NCI-H1048 (cell line): ENCODE data around the gene TMCC1.
A peak's percentile ranks its signal among the peaks of the same experiment; 100 is the strongest.
"Not testable (repeated sequence)": the region's sequence is repeated elsewhere in the genome, so short reads cannot be mapped to it uniquely, and the experiment has no call there.

Experiments
- DNase-seq: peaks from one replicate; lab custom pipeline; 2025; lab: John Stamatoyannopoulos, UW

TMCC1 gene

DNA sequence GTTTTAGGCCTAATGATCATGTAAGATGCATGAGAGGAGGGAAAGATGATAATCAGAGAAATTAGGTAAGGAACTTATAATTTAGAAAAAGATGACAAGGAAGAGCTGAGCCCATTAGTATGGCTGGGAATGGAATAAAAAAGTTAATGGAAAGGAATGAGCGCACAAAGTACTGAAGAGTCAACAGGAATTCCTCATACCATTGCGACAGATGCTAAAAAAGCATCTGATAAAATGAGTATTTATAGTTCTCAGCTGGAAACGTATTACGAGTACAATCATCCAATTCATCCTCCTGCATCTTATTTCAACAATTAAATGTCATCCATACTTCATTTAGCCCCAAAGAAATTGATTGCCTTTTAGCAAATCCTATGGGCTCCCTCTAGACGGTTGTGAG, 58.9 kb downstream of the TMCC1 start:
- DNase-seq: no peak

DNA sequence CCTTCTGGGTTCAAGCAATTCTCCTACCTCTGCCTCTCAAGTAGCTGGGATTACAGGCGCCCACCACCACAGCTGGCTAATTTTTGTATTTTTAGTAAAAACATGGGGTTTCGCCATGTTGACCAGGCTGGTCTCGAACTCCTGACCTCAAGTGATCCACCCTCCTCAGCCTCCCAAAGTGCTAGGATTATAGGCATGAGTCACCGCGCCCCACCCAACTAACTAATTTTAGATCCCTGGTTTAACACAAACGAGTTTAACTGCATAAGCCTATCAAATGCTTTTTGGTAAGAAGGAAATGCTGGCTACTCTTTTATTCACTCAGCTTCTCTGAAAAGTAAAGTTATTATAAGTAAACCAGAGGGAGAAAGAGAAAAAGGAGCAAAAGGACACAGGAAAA, 61.6 kb downstream of the TMCC1 start:
- not testable (repeated sequence) for DNase-seq

DNA sequence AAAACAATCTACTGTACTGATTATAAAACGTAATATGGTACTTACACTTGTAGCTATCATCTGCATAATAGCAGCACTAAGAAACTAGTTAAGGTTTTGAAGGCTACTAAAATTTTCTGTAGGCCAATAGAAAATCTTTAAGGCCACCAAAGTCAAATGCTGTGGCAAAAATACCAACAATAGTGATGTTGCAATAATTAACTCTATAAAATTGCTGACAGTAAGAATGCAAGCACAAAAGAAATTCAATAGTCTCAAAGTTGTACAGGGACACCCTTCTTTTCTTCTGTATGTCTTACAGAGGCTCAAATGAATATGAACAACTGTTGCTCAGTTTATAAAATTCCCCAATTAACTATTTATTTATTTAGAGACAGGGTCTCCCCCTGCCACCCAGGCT, 62.0 kb downstream of the TMCC1 start:
- no peak for DNase-seq

DNA sequence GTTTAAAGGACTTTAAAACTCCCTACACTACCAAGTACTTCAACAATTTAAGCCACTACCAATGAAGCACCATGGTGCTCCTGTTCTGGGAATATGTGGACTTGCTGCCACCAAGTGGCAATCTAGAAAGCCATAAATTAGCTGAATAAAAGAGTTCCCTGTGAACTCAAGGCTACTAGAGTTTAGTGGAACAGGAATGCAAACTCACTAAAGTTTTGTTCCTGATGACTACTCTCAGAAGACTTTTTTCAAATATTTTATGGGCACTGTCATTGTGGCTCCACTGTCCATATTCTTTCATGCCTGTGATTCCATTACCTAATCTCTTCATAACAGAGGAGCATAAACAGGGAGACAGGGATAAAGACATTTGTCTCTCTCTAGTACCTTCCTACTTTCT, 63.9 kb downstream of the TMCC1 start:
- DNase-seq: no peak

DNA sequence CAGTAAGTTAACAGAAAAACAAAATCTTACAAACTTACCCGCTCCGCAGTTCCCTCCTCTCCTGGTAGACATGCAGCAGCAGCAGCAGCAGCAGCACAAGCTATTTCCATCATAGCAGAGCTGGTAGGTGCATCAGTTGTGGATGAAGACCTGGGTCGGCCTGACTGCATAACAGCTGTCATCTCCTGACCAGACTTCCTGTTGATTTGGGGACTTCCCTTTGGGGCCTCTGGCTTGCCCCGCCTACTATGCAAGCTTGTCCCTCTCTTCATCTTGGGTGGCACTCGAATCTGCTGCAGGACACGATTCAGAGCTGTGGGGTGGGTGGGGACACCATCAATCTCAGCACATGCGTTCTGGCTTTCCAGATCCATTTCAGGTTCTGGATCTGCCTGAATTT, 65.7 kb downstream of the TMCC1 start:
- no peak for DNase-seq

DNA sequence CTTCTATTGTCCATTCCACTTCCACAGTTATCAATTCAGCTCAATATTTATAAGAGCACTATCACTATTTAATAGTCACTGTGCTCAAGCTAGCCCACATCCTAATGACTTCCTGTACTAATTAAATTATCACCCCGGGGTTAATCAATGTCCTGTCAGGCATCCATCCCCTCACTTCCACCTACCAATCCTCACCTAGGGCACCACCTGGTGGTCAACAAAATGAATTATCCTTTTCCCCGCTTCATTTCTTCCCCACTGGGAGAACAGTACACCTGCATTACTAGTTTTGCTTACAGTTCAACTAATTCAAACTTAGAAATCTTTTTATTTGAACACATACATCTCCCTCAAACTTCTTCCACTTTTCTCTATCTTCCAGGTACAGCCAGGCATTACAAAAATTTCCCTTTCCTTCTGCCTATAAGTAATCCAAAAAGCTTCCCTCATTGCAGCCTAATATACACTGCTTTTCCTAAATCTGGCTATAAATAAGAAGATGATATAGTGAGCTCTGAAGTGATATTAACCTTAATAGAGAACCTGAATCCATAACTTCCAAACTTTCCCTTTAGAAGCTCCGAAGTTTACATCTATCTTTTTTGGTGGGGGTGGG, 68.5 kb downstream of the TMCC1 start:
- no peak for DNase-seq

DNA sequence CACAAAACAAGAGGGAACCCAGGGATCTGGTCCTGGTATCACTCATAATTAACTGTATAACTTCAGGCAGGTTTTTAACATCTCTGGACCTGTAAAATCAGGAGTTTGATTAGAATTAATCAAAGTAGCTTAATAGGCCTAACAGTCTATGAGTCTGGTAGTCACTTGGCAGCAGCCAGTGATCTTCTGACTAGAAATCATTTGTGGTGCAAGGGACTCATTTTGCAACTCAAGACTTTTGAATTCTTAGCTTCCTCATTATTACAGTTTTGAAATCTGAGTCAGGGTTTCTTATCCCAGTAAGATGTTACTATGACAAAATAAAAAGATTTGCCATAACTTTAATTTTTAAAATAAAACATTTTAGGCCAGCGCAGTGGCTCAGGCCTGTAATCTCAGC, 70.8 kb downstream of the TMCC1 start:
- DNase-seq: no peak

DNA sequence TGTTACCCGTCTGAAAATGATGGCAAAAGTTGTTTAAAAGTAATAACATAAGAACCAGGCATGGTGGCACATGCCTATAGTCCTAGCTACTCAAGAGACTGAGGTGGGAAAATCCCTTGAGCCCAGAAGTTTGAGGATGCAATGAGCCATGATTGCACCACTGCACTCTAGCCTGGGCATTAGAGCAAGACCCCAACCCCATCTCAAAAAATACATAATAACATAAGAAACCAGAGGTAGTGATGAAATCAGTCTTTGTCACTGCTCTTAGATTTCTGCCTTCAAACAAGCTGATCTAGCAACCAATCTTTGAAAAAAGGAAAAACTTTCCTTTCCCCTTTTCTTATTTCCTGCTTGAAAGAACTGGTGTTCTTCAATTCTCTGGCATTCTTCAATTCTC, 71.3 kb downstream of the TMCC1 start:
- no peak for DNase-seq

DNA sequence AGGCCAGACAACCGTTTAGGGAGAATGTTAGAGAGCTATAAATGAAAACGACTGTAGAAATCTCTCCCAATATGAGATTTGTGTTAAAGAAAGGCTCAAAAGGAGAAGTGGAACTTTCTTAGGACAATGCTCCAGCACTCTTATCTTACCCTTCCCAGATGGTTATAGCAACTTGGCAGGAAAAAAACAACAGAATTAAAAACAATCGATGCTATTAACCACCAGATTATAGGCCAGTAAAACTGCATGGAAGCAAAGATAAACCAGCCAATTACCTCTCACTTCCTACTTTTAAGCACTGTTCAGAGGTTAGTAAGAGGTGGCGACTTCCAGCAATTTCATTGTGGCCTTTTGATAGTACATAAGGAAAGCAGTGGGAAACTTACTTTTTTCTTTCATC, 72.9 kb downstream of the TMCC1 start:
- no peak for DNase-seq

DNA sequence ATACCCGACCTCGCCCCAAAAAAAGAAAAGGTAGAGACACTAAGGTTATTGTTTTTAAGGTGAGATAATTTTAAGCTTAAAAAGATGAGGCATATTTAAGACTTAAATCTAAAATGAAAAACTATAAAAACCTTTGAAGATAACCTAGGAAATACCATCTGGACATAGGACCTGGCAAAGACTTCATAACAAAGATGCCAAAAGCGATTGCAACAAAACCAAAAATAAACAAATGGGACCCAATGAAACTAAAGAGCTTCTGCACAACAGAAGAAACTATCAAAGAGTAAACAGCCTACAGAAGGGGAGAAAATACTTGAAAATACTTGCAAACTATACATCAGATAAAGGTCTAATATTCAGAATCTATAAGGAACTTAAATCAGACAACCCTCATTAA, 80.9 kb downstream of the TMCC1 start:
- DNase-seq: no peak

DNA sequence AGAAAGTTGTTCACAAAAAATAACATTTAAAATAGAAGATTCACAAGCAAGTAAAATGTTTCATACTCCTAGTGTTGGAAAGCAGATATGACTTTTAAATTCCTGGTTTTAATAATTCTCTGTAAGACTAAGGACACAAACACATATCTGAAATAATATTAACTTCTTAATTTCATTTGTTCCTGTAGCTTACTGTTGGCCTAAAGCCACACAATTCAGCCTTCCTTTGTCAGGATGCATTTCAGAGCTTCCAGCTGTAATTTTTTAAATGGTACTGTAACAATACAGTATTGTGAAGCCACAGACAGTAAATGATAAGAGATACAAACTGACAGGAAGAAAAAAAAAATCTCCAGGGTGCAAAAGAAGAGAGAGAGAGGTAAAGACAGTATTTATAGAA, 84.2 kb downstream of the TMCC1 start:
- no peak for DNase-seq

DNA sequence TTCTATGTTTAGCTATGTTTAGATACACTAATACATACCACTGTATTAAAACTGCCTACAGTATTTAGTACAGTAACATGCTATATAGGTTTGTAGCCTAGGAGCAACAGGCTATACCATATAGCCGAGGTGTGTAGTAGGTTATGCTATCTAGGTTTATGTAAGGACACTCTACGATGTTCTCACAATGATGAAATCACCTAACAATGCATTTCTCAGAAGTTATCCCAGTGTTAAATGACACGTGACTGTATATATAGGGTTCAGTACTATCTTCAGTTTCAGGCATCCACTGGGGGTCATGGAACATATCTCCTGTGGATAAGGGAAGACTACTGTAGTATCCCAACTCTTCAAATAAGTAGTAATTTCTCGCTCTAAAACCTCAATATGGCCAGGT, 97.4 kb downstream of the TMCC1 start:
- DNase-seq: no peak

DNA sequence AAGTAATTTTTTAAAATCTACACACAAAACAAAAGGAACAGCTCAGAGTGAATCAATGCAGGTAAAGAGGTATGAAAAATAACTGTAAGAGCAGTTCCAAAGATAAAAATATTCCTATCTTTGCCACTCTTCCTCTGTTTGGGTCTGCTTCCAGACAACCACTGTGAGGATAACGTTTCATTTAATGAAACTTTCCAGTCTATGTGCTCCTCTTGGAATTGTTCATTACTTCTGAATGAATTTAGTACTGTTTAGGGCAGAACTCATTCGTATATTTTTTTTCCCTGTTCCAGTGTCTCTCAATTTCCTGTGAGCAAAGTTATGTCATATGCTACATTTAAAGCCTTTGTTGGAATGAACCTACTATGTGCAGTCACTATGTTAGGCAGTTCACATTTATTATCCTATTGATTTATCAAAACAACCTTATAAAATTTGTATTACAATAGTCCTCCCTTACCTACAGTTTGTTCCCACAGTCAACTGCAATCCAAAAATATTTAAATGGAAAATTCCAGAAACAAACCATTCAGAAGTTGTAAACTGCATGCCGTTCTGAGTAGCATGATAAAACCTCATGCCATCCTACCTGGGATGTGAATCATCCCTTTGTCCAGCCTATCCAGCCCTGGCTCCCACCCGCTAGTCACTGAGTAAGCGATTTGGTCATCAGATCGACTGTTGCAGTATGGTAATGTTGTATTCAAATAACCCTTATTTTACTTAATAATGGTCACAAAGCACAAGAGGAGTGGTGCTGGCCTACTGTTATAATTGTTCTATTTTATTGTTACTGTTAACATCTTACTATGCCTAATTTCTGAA, 98.1 kb downstream of the TMCC1 start:
- DNase-seq: no peak

DNA sequence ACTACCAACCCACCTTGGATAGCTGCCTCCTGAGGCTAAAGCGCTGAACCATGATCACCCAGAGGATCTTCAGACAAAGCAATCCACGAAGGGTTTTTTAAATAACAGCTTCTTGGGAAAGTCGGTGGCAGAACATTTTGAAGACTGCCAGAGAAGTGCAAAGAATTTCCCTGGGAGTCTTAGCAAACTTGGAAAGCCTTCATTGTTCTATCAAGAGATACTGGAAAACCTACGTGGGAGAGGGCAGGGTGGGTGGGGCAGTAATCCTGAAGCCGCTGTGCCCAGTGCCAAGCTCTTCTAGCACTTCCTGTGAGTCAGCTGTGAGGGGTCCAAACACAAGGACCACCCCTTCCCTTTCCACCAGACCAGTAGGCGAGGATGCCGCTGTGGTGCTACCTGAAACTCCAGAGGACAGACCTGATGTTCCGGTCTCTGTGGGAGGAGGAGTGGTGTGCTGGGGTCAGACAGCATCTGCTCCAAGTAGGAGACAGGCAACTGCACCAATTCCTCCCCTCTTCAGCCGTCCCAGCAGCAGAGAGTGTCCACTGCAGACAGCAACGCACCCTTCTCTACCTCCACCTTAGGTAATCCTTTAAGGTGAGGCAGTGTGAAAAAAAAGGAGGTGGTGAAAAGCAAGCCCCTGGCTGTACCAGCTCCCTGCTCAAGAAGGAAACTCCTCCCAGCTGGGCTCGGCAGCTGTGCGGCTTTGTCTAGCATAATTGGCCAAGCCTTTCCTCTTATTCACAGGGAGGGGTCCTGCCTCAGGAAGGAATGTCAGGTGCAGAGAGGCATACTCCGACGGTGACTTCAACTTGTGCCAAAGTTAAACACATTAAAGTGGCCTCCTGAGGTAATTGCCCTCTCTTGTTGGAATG, 99.0 kb downstream of the TMCC1 start:
- DNase-seq: peak; percentile 35

DNA sequence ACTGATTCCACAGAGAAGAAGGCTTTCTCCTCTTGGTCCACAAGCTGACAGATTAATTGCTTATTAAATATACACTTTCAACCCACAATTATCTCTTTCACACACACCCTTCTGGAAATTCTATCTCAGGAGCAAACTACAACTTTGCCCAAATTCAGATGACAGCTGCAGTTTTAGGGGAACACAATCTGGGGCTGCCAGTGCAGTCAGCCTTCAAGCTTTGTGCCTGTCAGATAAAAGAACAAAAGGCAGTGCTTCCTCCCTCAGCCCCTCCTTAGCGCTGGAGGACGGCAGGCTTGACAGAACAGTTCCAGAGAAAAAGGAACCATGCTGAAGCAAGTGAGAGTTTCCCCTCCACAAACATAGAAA, 99.6 kb downstream of the TMCC1 start:
- DNase-seq: no peak

DNA sequence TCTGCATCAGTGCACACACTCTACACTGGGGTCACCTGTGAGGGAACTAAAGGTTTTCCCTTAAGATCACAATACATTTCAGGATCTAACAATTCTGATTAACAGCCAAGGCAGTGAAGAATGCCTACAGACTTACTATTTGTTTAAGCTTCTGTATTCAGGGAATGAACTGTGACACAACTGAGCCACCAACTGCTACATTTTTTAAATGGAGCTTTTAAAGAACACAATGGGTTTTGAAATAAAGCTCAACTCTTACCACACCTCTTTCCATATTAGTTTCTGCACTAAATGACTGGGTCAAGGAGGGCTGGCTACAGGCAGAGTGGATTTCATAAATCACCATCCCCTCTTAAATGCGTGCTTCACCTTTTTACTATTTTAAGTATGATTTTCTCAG, 100.2 kb downstream of the TMCC1 start:
- no peak for DNase-seq

DNA sequence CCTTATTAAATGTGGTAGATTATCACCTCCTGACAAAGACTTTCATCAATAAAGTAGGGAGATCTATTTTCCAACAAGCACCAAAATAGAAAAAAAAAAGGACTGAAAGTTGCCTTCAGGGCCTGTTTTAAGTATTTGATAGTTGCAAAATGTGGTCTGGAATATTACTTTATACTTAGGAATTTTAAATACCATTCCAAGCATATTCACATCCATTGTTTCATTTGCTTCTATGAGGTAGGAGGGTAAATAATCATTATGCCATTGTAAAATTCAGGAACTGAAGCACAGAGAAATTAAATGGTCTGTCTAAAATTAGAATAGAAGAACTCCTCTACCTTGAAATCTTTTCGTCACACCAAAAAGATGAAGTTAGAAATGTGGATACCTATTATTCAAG, 110.0 kb downstream of the TMCC1 start:
- DNase-seq: no peak

DNA sequence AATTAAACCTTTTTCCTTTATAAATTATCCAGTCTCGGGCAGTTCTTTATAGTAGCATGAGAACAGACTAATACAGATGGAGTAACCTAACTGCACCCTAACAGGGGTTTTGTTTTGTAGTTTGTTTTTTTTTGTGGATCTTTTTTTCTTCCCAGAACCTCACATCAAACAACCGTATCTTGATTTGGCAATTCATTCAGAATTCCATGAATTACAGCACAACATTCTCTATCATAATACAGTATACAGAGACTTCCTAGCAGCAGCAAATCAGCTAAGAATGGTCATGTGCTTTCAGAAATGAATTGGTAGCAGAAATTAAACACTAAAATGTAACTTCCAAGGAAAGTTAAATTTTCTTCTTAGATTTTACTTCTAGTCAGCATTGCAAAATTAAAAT, 114.6 kb downstream of the TMCC1 start:
- no peak for DNase-seq

DNA sequence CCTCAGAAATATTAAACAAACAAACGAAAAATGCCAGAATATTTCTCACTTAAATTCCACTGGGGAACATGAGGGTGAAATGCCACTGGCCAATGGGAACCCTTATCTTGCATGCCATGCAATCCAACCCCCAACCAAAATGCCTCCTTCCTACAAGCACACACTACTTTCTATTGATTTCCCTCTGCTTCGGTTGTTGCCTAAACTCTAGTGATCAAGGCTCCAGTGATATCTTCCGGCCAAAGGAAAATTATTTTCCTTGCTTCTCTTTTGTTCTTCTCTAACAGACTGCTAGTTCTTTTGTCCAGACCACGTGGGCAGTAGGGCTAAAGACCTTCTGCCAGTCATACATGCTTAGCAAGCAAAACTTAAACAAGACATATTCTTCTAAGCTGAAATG, 115.7 kb downstream of the TMCC1 start:
- no peak for DNase-seq

DNA sequence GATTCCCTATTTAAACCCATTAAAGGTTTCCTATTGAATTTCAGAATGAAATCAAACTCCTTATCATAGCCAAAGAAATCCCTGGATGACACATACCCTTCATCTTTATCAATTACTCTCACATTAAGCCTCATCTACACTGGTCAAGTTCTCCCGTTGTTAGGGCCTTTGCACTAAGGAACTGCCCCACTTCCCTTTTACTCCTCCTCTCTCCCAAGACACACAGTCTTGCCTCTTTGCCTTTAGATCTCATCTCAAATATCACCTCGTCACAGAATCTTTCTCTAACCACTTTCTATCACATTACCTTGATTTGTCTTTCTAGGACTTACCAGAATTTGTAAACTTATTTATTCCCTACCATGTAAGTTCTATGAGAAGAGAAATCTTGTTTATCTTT, 117.6 kb downstream of the TMCC1 start:
- DNase-seq: no peak

DNA sequence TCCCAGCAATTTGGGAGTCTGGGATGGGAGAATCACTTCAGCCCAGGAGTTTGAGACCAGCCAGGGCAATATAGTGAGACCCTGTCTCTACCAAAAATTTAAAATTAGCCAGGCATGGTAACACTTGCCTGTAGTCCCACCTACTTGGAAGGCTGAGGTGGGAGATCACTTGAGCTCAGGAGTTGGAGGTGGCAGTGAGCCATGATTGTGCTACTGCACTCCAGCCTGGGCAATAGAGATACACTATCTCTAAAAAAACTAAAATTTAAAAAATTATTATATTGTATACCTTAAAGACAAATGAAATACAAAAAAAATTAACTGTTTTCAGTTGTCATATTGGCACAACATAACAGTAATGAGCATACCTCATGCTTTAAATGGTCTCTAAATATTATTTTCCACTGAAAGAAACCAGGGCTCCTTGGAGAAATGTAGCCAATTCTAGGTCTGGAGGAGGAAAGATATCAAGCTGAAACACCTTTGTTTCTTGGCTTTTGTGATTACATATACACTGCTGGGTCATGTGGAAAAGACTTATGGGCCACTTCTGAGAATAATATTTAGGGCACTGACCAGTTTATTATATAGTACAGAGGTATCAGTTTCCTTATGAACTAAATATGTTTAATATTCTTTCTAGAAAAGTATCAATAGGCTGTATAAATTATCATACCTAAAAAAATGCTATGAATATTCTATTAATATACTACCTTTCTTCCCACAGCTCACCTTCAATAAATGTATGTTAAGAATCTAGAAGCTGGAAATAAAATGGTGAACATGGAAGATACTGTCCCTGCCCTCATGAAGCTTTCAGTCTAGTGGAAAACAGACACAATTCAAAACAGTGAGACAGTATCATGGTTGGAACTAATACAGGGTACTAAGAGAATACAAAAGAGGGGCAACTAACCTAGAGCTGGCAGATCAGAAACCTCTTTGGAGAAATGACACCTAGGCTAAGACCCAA, 119.5 kb downstream of the TMCC1 start:
- DNase-seq: no peak

DNA sequence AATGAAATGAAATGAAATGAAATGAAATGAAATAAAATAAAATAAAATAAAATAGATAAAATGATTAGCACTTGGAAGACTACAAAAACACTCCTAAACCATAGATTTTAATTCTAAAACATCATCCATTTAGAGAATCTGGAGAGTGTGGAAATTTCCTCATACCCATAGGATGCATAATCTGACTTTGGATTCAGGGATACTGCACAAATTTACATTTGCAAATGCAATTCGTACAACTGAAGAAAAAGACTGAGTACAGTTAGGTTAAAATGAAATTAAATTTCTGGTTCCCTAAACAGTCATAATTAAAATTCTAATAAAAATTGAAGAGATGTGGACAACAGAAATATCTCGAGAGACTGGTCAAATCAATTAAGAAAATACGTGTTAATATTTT, 122.9 kb downstream of the TMCC1 start:
- no peak for DNase-seq
